ENCODE results near the gene TUSC2. TPM values are rescaled to one million over a fixed set of nuclear protein-coding genes. Genes with fewer than 3 reads are reported as not detected.

TUSC2 gene
- total and polyA plus RNA-seq, 2 of the 13 experiments (the other 11 are each of a cell fraction or from before 2014, with no cell fraction given), result 36.7 to 39.1 TPM

DNA sequence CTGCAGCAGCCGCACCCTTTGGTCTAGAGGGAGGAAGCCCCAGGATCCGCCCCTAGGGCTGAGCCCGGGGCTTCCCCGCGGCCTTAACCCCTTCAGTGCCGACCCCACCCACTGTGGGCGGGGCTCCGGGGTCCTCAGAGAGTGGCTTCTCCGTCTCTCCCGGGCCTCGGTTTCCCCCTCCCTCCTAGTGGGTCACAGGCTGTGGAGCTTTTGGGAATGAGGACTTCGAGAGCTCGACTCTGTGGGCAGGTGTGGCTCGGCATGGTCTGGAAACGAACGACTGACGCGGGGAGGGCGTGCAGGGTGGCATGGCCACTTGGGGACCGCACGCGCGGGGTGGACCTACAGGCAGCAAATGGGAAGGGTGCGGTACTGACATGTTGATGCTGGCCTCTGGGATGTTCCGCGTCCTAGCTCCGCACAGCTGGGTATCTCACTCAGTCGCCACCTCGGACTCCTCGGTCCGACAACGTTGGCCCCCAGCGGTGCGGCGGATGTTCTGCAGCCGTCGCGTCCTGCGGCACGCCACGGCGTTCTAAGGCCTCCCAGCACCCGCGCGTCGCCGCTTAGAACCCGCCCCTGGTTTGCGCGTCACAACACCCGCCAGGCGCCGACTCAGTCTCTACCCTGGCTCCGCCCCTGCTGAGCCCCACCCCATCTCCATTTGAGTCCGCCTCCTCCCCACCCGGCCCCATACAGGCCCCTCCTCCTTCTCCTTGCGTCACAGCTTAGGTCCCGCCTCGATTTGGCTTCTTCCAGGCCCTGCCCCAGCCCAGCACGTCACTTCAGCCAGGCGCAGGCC lies 29.0 kb downstream of the TUSC2 start, which contains the start of the genes HYAL3 and NAA80 (continued):
- TF ChIP-seq ATAD3A (CRISPR knock-in tag; IDR thresholded peaks at IDR 0.05) (no peak), SNAPC2 (CRISPR knock-in tag; IDR thresholded peaks at IDR 0.05) (no peak), IKZF1 (IDR thresholded peaks at IDR 0.05) (no peak), DPF2 (CRISPR knock-in tag; IDR thresholded peaks at IDR 0.05; ENCODE audit: borderline replicate concordance, low read depth) (no peak), NCOA2 (CRISPR knock-in tag; IDR thresholded peaks at IDR 0.05) (0 out of 2 replicates have a peak, but pooled peaks have one; percentile 8), ZNF607 (CRISPR knock-in tag; IDR thresholded peaks at IDR 0.05; ENCODE audit: borderline replicate concordance) (peak; percentile 26; the same call in 1 of the 2 replicates), RBFOX2 (IDR thresholded peaks at IDR 0.05; ENCODE audit: low read depth, low read length) (peak; percentile 94), EHMT2 (IDR thresholded peaks at IDR 0.05; ENCODE audit: borderline replicate concordance, low read depth, low read length) (no peak), ZNF331 (CRISPR knock-in tag; IDR thresholded peaks at IDR 0.05) (peak; percentile 47; the same call in 1 of the 2 replicates), ELF3 (CRISPR knock-in tag; IDR thresholded peaks at IDR 0.05) (no peak), ZSCAN30 (CRISPR knock-in tag; IDR thresholded peaks at IDR 0.05) (no peak), NFIB (CRISPR knock-in tag; IDR thresholded peaks at IDR 0.05; ENCODE audit: borderline replicate concordance) (no peak), FOXP1 (IDR thresholded peaks at IDR 0.05) (no peak), FOXP1 (CRISPR knock-in tag; IDR thresholded peaks at IDR 0.05) (0 out of 2 replicates have a peak, but pooled peaks have one; percentile 23), ZNF251 (CRISPR knock-in tag; IDR thresholded peaks at IDR 0.05) (no peak; the same call in 1 of the 2 replicates), JUND (CRISPR knock-in tag; IDR thresholded peaks at IDR 0.05) (0 out of 2 replicates have a peak, but pooled peaks have one; percentile 9), ZNF441 (CRISPR knock-in tag; IDR thresholded peaks at IDR 0.05; ENCODE audit: borderline replicate concordance) (peak; percentile 14)
- TF ChIP-seq, protein P1, sequence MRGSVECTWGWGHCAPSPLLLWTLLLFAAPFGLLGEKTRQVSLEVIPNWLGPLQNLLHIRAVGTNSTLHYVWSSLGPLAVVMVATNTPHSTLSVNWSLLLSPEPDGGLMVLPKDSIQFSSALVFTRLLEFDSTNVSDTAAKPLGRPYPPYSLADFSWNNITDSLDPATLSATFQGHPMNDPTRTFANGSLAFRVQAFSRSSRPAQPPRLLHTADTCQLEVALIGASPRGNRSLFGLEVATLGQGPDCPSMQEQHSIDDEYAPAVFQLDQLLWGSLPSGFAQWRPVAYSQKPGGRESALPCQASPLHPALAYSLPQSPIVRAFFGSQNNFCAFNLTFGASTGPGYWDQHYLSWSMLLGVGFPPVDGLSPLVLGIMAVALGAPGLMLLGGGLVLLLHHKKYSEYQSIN (CRISPR knock-in tag; IDR thresholded peaks at IDR 0.05; ENCODE audit: borderline replicate concordance), result no peak
- TF ChIP-seq, protein P2, sequence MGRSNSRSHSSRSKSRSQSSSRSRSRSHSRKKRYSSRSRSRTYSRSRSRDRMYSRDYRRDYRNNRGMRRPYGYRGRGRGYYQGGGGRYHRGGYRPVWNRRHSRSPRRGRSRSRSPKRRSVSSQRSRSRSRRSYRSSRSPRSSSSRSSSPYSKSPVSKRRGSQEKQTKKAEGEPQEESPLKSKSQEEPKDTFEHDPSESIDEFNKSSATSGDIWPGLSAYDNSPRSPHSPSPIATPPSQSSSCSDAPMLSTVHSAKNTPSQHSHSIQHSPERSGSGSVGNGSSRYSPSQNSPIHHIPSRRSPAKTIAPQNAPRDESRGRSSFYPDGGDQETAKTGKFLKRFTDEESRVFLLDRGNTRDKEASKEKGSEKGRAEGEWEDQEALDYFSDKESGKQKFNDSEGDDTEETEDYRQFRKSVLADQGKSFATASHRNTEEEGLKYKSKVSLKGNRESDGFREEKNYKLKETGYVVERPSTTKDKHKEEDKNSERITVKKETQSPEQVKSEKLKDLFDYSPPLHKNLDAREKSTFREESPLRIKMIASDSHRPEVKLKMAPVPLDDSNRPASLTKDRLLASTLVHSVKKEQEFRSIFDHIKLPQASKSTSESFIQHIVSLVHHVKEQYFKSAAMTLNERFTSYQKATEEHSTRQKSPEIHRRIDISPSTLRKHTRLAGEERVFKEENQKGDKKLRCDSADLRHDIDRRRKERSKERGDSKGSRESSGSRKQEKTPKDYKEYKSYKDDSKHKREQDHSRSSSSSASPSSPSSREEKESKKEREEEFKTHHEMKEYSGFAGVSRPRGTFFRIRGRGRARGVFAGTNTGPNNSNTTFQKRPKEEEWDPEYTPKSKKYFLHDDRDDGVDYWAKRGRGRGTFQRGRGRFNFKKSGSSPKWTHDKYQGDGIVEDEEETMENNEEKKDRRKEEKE (IDR thresholded peaks at IDR 0.05), result no peak
- TF ChIP-seq, protein P3, sequence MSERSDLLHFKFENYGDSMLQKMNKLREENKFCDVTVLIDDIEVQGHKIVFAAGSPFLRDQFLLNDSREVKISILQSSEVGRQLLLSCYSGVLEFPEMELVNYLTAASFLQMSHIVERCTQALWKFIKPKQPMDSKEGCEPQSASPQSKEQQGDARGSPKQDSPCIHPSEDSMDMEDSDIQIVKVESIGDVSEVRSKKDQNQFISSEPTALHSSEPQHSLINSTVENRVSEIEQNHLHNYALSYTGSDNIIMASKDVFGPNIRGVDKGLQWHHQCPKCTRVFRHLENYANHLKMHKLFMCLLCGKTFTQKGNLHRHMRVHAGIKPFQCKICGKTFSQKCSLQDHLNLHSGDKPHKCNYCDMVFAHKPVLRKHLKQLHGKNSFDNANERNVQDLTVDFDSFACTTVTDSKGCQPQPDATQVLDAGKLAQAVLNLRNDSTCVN (CRISPR knock-in tag; IDR thresholded peaks at IDR 0.05; ENCODE audit: borderline replicate concordance), result peak; percentile 38
- TF ChIP-seq, protein P4, sequence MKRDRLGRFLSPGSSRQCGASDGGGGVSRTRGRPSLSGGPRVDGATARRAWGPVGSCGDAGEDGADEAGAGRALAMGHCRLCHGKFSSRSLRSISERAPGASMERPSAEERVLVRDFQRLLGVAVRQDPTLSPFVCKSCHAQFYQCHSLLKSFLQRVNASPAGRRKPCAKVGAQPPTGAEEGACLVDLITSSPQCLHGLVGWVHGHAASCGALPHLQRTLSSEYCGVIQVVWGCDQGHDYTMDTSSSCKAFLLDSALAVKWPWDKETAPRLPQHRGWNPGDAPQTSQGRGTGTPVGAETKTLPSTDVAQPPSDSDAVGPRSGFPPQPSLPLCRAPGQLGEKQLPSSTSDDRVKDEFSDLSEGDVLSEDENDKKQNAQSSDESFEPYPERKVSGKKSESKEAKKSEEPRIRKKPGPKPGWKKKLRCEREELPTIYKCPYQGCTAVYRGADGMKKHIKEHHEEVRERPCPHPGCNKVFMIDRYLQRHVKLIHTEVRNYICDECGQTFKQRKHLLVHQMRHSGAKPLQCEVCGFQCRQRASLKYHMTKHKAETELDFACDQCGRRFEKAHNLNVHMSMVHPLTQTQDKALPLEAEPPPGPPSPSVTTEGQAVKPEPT (CRISPR knock-in tag; IDR thresholded peaks at IDR 0.05; ENCODE audit: low read depth), result no peak
- TF ChIP-seq, protein P5, sequence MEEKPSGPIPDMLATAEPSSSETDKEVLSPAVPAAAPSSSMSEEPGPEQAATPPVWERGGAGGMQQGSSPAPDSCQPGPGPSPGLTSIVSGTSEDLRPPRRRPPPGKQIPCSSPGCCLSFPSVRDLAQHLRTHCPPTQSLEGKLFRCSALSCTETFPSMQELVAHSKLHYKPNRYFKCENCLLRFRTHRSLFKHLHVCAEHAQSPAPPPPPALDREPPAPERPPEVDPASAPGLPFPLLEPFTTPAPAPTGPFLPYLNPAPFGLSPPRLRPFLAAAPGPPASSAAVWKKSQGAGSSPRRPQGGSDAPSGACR (CRISPR knock-in tag; IDR thresholded peaks at IDR 0.05), result no peak; the same call in 1 of the 2 replicates

Measured in HepG2 (cell line).